Prostate gland (tissue), 2 donors: ENCODE data around the gene GBX2.

Experiments used
- CTCF ChIP-seq, 4 experiments: fragments of 200-600 bp in 2 of 4; fragments of 450-650 bp in 2 of 4; sonication (generic) in 2 of 4; IDR thresholded peaks; 1 replicate in 3 of 4; 2 replicates in 1 of 4; pipeline ENCODE4 v1.5.1; 2016 to 2019; ENCODE audit warnings: antibody characterized with exemption in 4 of 4, mild to moderate bottlenecking in 2 of 4, moderate library complexity in 2 of 4
- POLR2AphosphoS5 ChIP-seq: sonication (generic); formaldehyde crosslinking; IDR thresholded peaks from one replicate; pipeline ENCODE4 v1.6.1; 2017; ENCODE audit warnings: antibody characterized with exemption

- no peak for TF ChIP-seq POLR2AphosphoS5
- no peak for TF ChIP-seq CTCF (IDR thresholded peaks at IDR 0.05)
These were observed 47.7 kb upstream of the GBX2 start for GRCh38 chr2:236215761-236216333.
